IMR-90 (cell line): ENCODE data around the gene DSCAM. TPM values are rescaled to one million over a fixed set of nuclear protein-coding genes. Genes with fewer than 3 reads are reported as not detected.

Experiments used
- ATAC-seq: fragments of 200-7000 bp; cut with Tn5 transposase; 2 replicates; pipeline ENCODE4 v1.9.1; 2020; ENCODE audit warnings: low read depth, mild to moderate bottlenecking, moderate library complexity
- BruUV-seq: library from RNA; stranded (reverse); fragments of 400-500 nt; replicated peaks from 2 replicates; lab custom pipeline; 2021; lab: Mats Ljungman, UMichigan
- CTCF ChIA-PET: fragments of 300-600 bp; formaldehyde crosslinking; extraction: SDS; loops from one replicate; lab custom pipeline; 2021; ENCODE audit warnings: antibody characterized with exemption; lab: Yijun Ruan, JAX
- POLR2A ChIA-PET: fragments of 300-600 bp; sonication (Branson Sonifier 250); formaldehyde crosslinking; loops from one replicate; lab custom pipeline; 2022; ENCODE audit warnings: antibody characterized with exemption; ENCODE audit not compliant: unreplicated experiment; lab: Charles Lee
- DNase-seq: peaks from one replicate; pipeline ENCODE4 v3.0.0; 2013
- H2AFZ ChIP-seq: replicated peaks from 2 replicates; pipeline ENCODE3; 2013; ENCODE audit warnings: low read length, mild to moderate bottlenecking; ENCODE audit not compliant: poor library complexity
- H2AK5ac ChIP-seq: 2 replicates; pipeline ENCODE4 v1.6.1; 2013; ENCODE audit warnings: low read depth, low read length, inconsistent platforms
- H2AK9ac ChIP-seq: replicated peaks from 2 replicates; pipeline ENCODE3; 2013; ENCODE audit warnings: mild to moderate bottlenecking, low read depth, low read length, moderate library complexity; ENCODE audit not compliant: poor library complexity
- H2BK120ac ChIP-seq: 2 replicates; pipeline ENCODE4 v1.6.1; 2013; ENCODE audit warnings: low read depth, low read length, inconsistent platforms
- H2BK15ac ChIP-seq: 3 replicates; pipeline ENCODE4 v1.6.1; 2013; ENCODE audit warnings: low read depth, low read length, inconsistent platforms
- H2BK20ac ChIP-seq: 2 replicates; pipeline ENCODE4 v1.6.1; 2013; ENCODE audit warnings: low read depth, mild to moderate bottlenecking, inconsistent platforms, low read length, moderate library complexity
- H2BK5ac ChIP-seq: 2 replicates; pipeline ENCODE4 v1.6.1; 2013; ENCODE audit warnings: mild to moderate bottlenecking, low read depth, low read length, inconsistent platforms; ENCODE audit not compliant: poor library complexity, severe bottlenecking
- H3K14ac ChIP-seq: replicated peaks from 2 replicates; pipeline ENCODE4 v1.6.1; 2013; ENCODE audit warnings: low read depth, low read length, inconsistent platforms
- H3K18ac ChIP-seq: 2 replicates; pipeline ENCODE4 v1.6.1; 2013; ENCODE audit warnings: low read depth, low read length, control low read depth
- H3K23ac ChIP-seq: 2 replicates; pipeline ENCODE4 v1.6.1; 2013; ENCODE audit warnings: low read depth, low read length, inconsistent platforms
- H3K27ac ChIP-seq: 2 replicates; pipeline ENCODE4 v1.5.1; 2013; ENCODE audit warnings: mild to moderate bottlenecking, control low read depth, low read length; ENCODE audit not compliant: insufficient read depth
- H3K27me3 ChIP-seq: 2 replicates; pipeline ENCODE4 v1.6.1; 2013; ENCODE audit warnings: low read length; ENCODE audit not compliant: control insufficient read depth, insufficient read depth
- H3K36me3 ChIP-seq: 2 replicates; pipeline ENCODE4 v1.6.1; 2013; ENCODE audit warnings: low read length, mixed read lengths; ENCODE audit not compliant: control insufficient read depth, insufficient read depth
- H3K4ac ChIP-seq: 2 replicates; pipeline ENCODE4 v1.6.1; 2013; ENCODE audit warnings: low read depth, low read length, inconsistent platforms
- H3K4me1 ChIP-seq: 2 replicates; pipeline ENCODE4 v1.6.1; 2013; ENCODE audit warnings: low read length, mixed read lengths; ENCODE audit not compliant: control insufficient read depth, insufficient read depth
- H3K4me2 ChIP-seq: 2 replicates; pipeline ENCODE4 v1.6.1; 2013; ENCODE audit warnings: low read depth, mild to moderate bottlenecking, control low read depth, low read length, moderate library complexity
- H3K4me3 ChIP-seq: 2 replicates; pipeline ENCODE4 v1.5.1; 2013; ENCODE audit warnings: low read depth, mild to moderate bottlenecking, control low read depth, low read length, moderate library complexity; ENCODE audit not compliant: insufficient read depth
- H3K56ac ChIP-seq: 2 replicates; pipeline ENCODE4 v1.6.1; 2013; ENCODE audit warnings: low read length, inconsistent platforms; ENCODE audit not compliant: insufficient read depth; ENCODE audit errors: extremely low read depth
- H3K79me1 ChIP-seq, 2 experiments: 2 replicates each; pipeline ENCODE4 v1.6.1; 2013; ENCODE audit warnings: low read length in 2 of 2, inconsistent platforms in 1 of 2, low read depth in 1 of 2
- H3K9ac ChIP-seq: 2 replicates; pipeline ENCODE4 v1.6.1; 2013; ENCODE audit warnings: low read depth, low read length, control low read depth
- H3K9me1 ChIP-seq: 2 replicates; pipeline ENCODE4 v1.6.1; 2013; ENCODE audit warnings: low read length, inconsistent platforms; ENCODE audit not compliant: insufficient read depth
- H3K9me3 ChIP-seq: 2 replicates; pipeline ENCODE4 v1.6.1; 2013; ENCODE audit warnings: low read length; ENCODE audit not compliant: control insufficient read depth, insufficient read depth
- H4K20me1 ChIP-seq: 2 replicates; pipeline ENCODE4 v1.6.1; 2013; ENCODE audit warnings: low read length, inconsistent platforms; ENCODE audit not compliant: insufficient read depth
- H4K5ac ChIP-seq: 2 replicates; pipeline ENCODE4 v1.6.1; 2013; ENCODE audit warnings: mild to moderate bottlenecking, low read depth, low read length, control low read depth
- H4K8ac ChIP-seq, 2 experiments: 2 replicates each; pipeline ENCODE4 v1.6.1; 2013; ENCODE audit warnings: low read depth in 2 of 2, low read length in 2 of 2, control low read depth in 1 of 2, inconsistent platforms in 1 of 2
- H4K91ac ChIP-seq: 2 replicates; pipeline ENCODE4 v1.6.1; 2013; ENCODE audit warnings: low read depth, low read length, inconsistent platforms; ENCODE audit not compliant: insufficient read depth
- MAFK ChIP-seq: IDR thresholded peaks from 2 replicates; pipeline ENCODE4 v1.6.1; 2012; ENCODE audit warnings: low read depth, low read length, improper control_type of control experiment
- WGBS, 2 experiments: methylation state at CpG; one replicate each; pipeline versions ENCODE4 v1.1.5 to v1.1.7; 2013; ENCODE audit warnings: missing lambda C conversion rate in 2 of 2; ENCODE audit not compliant: insufficient read length in 1 of 2; ENCODE audit errors: extremely low coverage in 2 of 2; 5-methylcytosine and 5-hydroxymethylcytosine counted together
- dilution Hi-C: fragments of 300-500 bp; cut with HindIII; formaldehyde crosslinking; loops from one replicate; pipeline ENCODE4 v1.14.3; 2018; ENCODE audit warnings: low sequenced_read_pairs; ENCODE audit not compliant: unreplicated experiment
- in situ Hi-C: fragments of 300-500 bp; cut with MboI; formaldehyde crosslinking; loops from 3 replicates; pipeline ENCODE4 v1.14.3; 2019; ENCODE audit warnings: low sequenced_read_pairs, inconsistent platforms, mixed read lengths
- intact Hi-C: fragments of 100-400 bp; cut with micrococcal nuclease; formaldehyde crosslinking; loops from 2 replicates; pipeline ENCODE4 v1.10.0; 2022
- polyA plus RNA-seq, 3 experiments: library from polyadenylated mRNA; depleted of rRNA; stranded (reverse); fragments of >200 nt; gene quantifications; 2 replicates each; pipeline ENCODE4 v1.2.3, GENCODE V29; 2012; ENCODE audit warnings: low replicate concordance in 1 of 3
- total RNA-seq: library from RNA; depleted of rRNA; stranded (reverse); fragments of >200 nt; gene quantifications from 2 replicates; pipeline ENCODE4 v1.2.3, GENCODE V29; 2012

DSCAM gene
- total and polyA plus RNA-seq, 2 of the 4 experiments (the other 2 are of a cell fraction): under 0.01 to 0.02 TPM

DNA sequence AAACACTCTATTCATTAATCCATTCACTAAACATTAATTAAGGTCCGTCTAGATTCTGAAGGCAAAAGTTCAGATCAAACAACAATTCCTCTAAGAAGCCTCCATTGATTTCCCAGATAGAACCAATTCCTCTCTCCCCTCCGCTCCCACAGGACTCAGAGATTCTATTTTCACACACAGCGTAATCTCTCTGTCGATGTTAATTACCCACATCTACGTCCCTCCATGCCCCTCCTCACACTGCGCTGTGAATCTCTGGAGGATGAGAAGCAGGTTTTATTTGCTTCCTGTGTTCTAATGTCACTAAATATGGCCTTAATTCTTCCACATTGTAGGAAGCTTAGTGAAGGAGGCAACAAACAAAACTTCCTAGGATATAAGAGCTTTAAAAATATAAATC, 306.7 kb downstream of the DSCAM start:
- Histone ChIP-seq H3K79me1 (no peaks in the 10 kb centered on the region), H3K14ac (no peak overlapping the region), H3K9me3 (peaks cover 17% of the 10 kb centered on the region), H3K9me1 (no peaks in the 10 kb centered on the region), H4K20me1 (no peaks in the 10 kb centered on the region), H3K18ac (no peak overlapping the region), H3K27ac (no peak overlapping the region), H2BK120ac (no peak overlapping the region), H2AK9ac (no peak overlapping the region), H2BK5ac (no peak overlapping the region), H3K4me1 (no peaks in the 10 kb centered on the region), H3K27me3 (no peaks in the 10 kb centered on the region), H3K36me3 (no peaks in the 10 kb centered on the region), H2BK15ac (no peak overlapping the region), H3K4ac (no peak overlapping the region), H4K91ac (no peak overlapping the region), H2BK20ac (no peak overlapping the region), H2AFZ (no peak overlapping the region), H3K9ac (no peak overlapping the region), H3K4me3 (no peak overlapping the region), H3K23ac (no peak overlapping the region), H3K4me2 (no peak overlapping the region), H2AK5ac (no peak overlapping the region), H4K8ac (no peak overlapping the region), H4K5ac (no peak overlapping the region), H3K56ac (no peak overlapping the region)
- WGBS, 2 experiments: 29% methylated on average over 1 of the region's 6 CpGs; no CpG with 5 or more reads in 1 of the 2 experiments
- intact Hi-C loops (no loop called here), dilution Hi-C loops (no loop called here), in situ Hi-C loops (no loop called here)
- TF ChIP-seq MAFK: no peak
- BruUV-seq: no TSS peak
- ChIA-PET CTCF (no interaction called here), POLR2A (no interaction called here)
- DNase-seq: no peak
- ATAC-seq: no peak
